ENCODE results near the gene JUNB.

GRCh38 chr19:12837225-12837624 lies 45.9 kb downstream of the JUNB start:
- TF ChIP-seq MAZ (IDR thresholded peaks at IDR 0.05; ENCODE audit: borderline replicate concordance, low read depth, low read length) (no peak), CHD1 (IDR thresholded peaks at IDR 0.05; ENCODE audit: low read depth, low read length) (no peak)

All from IMR-90 (cell line).